ENCODE data around the gene TMEM213.
"Not testable (repeated sequence)": the region's sequence is repeated elsewhere in the genome, so short reads cannot be mapped to it uniquely, and the experiment has no call there.

The TMEM213 gene

DNA sequence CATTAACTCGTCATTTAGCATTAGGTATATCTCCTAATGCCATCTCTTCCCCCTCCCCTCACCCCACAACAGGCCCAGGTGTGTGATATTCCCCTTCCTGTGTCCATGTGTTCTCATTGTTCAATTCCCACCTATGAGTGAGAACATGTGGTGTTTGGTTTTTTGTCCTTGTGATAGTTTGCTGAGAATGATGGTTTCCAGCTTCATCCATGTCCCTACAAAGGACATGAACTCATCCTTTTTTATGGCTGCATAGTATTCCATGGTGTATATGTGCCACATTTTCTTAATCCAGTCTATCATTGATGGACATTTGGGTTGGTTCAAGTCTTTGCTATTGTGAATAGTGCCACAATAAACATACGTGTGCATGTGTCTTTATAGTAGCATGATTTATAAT lies 13.5 kb downstream of the TMEM213 start:
- DNase-seq, H3K27ac Mint-ChIP-seq, H3K27me3 Mint-ChIP-seq, H3K9me3 Mint-ChIP-seq, CTCF ChIA-PET, H3K4me3 Mint-ChIP-seq, H3K36me3 Mint-ChIP-seq: not testable (repeated sequence)
- peaks cover 32% of the 10 kb centered on the region for H3K4me1 Mint-ChIP-seq

DNA sequence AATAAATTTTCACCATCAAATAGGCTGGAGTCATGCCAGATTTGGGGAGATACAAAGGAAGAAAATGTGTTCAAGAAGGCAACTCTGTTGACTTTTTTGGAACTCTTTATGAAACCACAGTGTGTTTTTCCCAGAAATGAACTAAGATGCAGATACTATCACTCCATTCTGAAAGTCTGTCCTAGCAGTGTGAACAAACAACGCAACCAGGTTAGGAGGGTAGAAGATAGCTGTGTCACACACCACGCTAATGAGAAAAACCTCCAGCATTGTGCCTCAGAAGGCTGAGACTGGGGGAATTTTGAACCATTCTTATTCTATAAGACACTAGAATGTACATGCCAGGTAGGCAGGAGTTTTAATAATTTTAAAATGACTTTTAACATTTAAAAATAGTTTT lies 16.2 kb downstream of the TMEM213 start:
- H3K27me3 Mint-ChIP-seq: no peaks in the 10 kb centered on the region
- H3K36me3 Mint-ChIP-seq: peaks cover 2% of the 10 kb centered on the region
- no peak overlapping the region for H3K4me3 Mint-ChIP-seq
- H3K27ac Mint-ChIP-seq: peak overlapping the region; percentile 64
- peaks cover 38% of the 10 kb centered on the region for H3K4me1 Mint-ChIP-seq
- DNase-seq: peak; percentile 24
- H3K9me3 Mint-ChIP-seq: peaks cover 1% of the 10 kb centered on the region
- CTCF ChIA-PET: interaction anchor here (0.6 to 1.0 kb wide), 2 partner anchors 51 to 77 kb away, joined by 3 to 4 read pairs; no protein-coding TSS in a partner anchor

DNA sequence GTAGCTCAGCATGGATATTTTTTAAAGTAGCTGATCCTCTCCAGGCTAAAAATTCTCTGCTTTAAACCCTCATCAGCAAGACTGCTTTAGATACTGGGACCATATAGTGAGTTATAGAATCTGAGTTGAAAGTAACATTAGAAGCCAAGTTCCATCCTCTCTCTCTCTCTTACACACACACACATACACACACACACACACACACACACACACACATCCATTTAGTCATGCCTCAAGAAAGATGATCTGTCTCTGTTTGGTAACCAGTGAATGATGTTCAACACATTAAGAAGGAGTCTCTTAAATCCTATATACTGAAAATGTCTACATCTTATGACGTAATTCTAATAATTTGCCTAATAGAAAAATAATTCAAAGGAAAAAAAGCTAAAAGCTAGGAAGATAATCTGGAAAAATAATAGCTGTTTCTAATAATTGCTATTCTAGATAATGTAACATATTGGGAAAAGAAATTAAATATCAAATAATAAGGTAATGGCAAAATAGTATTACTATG lies 17.1 kb downstream of the TMEM213 start:
- Mint-ChIP-seq H3K36me3 (peaks cover 2% of the 10 kb centered on the region), H3K4me3 (peak overlapping the region; percentile 9), H3K27ac (no peak overlapping the region), H3K4me1 (peaks cover 38% of the 10 kb centered on the region), H3K9me3 (peaks cover 1% of the 10 kb centered on the region), H3K27me3 (no peaks in the 10 kb centered on the region)
- CTCF ChIA-PET: interaction anchor here (0.7 kb wide), 1 partner anchor 859 kb away, joined by 3 read pairs; no protein-coding TSS in a partner anchor
- DNase-seq: no peak

DNA sequence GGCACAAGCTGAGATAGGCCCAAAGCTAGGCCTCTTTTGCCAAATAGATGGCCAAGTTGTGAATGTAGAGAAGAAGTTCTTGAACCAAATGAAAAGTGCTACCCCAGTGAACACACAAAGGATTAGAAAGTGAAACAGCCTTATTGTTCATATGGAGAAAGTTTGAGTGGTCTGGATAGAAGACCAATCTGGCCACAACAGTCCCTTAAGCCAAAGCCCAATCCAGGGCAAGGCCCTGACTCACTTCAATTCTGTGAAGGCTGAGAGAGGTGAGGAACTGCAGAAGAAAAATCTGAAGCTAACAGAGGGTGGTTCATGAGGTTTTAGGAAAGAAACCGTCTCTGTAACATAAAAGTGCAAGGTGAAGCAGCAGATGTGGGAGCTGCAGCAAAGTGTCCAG lies 18.9 kb downstream of the TMEM213 start:
- H3K27me3 Mint-ChIP-seq: no peaks in the 10 kb centered on the region
- no peak for DNase-seq
- peaks cover 38% of the 10 kb centered on the region for H3K4me1 Mint-ChIP-seq
- H3K36me3 Mint-ChIP-seq: peaks cover 2% of the 10 kb centered on the region
- H3K4me3 Mint-ChIP-seq: no peak overlapping the region
- CTCF ChIA-PET: no interaction called here
- no peaks in the 10 kb centered on the region for H3K9me3 Mint-ChIP-seq
- no peak overlapping the region for H3K27ac Mint-ChIP-seq

DNA sequence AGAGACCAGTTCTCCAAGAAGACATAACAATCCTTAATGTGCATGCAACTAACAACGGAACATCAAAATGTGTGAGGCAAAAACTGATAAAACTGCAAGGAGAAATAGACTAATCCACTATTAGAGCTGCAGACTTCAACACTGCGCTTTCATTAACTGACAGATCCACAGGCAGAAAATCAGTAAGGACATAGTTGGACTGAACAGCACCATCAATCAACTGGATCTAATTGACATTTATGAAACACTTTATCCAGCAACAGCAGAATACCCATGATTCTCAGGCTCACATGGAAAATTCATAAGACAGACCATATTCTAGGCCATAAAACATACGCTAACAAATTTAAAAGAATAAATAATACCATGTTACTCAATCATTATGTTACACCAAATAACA lies 21.8 kb downstream of the TMEM213 start:
- CTCF ChIA-PET: no interaction called here
- Mint-ChIP-seq H3K4me1 (peaks cover 16% of the 10 kb centered on the region), H3K27ac (no peak overlapping the region), H3K27me3 (no peaks in the 10 kb centered on the region), H3K4me3 (no peak overlapping the region), H3K36me3 (peaks cover 2% of the 10 kb centered on the region), H3K9me3 (no peaks in the 10 kb centered on the region)
- DNase-seq: no peak

DNA sequence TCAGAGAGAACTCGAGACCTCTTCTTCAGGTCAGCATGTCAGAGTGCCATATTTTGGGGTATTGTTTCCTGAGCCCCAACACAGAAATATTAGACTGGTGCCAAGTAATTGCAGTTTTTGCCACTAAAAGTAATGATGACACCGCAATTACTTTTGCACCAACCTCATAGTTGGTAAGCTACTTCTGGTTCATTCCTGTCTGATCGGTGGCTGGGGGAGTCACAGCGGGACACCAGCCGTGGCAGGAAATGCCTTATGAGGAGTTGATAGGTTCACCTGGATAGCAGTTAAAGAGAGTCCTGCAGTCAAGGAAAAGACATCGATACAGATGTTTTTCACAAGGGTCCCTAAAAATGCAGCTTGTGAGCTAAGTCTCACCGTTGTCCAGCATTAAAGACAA lies 24.1 kb downstream of the TMEM213 start:
- CTCF ChIA-PET: no interaction called here
- H3K27me3 Mint-ChIP-seq: no peaks in the 10 kb centered on the region
- H3K27ac Mint-ChIP-seq: no peak overlapping the region
- H3K9me3 Mint-ChIP-seq: no peaks in the 10 kb centered on the region
- H3K4me1 Mint-ChIP-seq: peaks cover 14% of the 10 kb centered on the region
- no peak for DNase-seq
- no peaks in the 10 kb centered on the region for H3K36me3 Mint-ChIP-seq
- no peak overlapping the region for H3K4me3 Mint-ChIP-seq

DNA sequence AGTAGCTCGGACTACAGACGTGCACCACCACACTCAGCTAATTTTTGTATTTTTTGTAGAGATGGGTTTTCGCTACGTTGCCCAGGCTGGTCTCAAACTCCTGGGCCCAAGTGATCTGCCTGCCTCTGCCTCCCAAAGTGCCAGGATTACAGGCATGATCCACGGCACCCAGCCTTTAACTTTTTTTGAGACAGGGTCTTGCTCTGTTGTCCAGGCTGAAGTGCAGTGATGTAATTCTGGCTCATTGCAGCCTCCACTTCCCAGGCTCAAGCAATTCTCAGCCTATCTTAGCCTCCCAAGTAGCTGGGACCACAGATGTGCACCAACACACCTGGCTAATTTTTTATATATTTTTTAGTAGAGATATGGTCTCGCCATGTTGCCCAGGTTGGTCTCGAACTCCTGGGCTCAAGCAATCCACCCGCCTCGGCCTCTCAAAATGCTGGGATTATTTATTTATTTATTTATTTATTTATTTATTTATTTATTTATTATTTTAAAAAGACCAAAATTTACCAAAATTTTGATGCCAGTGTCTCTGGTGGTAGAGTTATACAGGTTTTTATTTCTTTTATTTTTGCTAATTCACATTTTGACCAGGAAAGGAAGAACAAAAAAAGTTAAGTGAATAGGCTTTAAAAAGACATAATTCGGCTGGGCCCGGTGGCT lies 25.2 kb downstream of the TMEM213 start:
- peaks cover 13% of the 10 kb centered on the region for H3K4me1 Mint-ChIP-seq
- H3K9me3 Mint-ChIP-seq: no peaks in the 10 kb centered on the region
- CTCF ChIA-PET: no interaction called here
- H3K4me3 Mint-ChIP-seq: no peak overlapping the region
- no peak for DNase-seq
- no peak overlapping the region for H3K27ac Mint-ChIP-seq
- no peaks in the 10 kb centered on the region for H3K27me3 Mint-ChIP-seq
- H3K36me3 Mint-ChIP-seq: no peaks in the 10 kb centered on the region

DNA sequence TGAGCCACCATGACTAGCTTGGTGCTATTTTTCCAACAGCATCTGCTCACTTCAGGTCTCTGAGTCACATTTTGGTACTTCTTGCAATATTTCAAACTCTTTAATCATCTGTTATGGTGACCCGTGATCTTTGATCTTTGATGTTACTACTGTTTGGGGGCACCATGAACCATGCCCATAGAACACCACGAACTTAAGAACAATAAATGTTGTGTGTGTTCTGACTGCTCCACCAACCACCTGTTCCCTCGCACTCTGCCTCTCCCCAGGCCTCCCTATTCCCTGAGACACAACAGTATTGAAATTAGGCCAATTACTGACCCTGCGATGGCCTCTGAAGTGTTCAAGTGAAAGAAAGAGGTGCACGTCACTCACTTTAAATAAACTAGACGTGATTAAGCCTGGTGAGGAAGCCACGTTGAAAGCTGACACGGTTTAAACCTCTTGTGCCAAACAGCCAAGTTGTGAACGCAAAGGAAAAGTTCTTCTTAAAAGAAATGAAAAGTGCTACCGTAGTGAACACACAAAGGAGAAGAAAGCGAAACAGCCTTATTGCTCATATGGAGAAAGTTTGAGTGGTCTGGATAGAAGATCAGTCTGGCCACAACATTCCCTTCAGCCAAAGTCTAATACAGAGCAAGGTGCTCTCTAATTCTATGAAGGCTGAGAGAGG lies 27.4 kb downstream of the TMEM213 start:
- H3K27me3 Mint-ChIP-seq: peaks cover 4% of the 10 kb centered on the region
- H3K27ac Mint-ChIP-seq: peak overlapping the region; percentile 60
- no peaks in the 10 kb centered on the region for H3K36me3 Mint-ChIP-seq
- no peaks in the 10 kb centered on the region for H3K9me3 Mint-ChIP-seq
- peaks cover 13% of the 10 kb centered on the region for H3K4me1 Mint-ChIP-seq
- CTCF ChIA-PET: no interaction called here
- H3K4me3 Mint-ChIP-seq: no peak overlapping the region
- no peak for DNase-seq

DNA sequence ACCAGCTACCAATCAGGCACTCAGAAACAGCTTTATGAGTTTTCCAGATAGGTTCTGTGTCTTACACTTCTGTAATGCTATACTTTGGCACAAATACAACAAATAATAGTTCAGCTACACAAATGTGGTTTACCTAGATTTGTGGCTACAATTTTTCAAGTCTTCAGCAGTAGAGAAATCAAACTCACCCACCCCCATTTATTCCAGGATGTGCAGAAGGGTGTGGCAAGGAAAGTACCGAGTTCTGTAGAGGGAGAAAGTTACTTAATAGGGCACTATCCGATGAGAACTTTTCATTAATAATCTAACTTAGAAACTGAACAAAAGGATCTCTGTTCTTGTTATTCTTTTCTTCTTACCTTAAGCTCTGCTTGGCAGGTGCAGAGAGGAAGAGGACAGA lies 30.5 kb downstream of the TMEM213 start:
- no peak for DNase-seq
- H3K4me3 Mint-ChIP-seq: no peak overlapping the region
- CTCF ChIA-PET: no interaction called here
- no peak overlapping the region for H3K27ac Mint-ChIP-seq
- peaks cover 8% of the 10 kb centered on the region for H3K27me3 Mint-ChIP-seq
- H3K9me3 Mint-ChIP-seq: no peaks in the 10 kb centered on the region
- no peaks in the 10 kb centered on the region for H3K36me3 Mint-ChIP-seq
- H3K4me1 Mint-ChIP-seq: peaks cover 13% of the 10 kb centered on the region

DNA sequence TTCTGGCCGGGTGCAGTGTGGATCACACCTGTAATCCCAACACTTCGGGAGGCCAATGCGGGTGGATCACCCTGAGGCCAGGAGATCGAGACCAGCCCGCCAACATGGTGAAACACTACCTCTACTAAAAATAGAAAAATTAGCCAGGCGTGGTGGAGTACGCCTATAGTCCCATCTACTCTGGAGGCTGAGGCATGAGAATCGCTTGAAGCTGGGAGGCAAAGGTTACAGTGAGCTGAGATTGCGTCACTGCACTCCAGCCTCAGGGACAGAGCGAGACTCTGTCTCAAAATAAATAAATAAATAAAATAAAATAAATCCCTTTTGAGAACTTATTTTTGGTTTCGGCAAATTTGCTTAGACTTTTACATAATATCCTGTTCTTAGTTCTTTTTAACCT lies 31.5 kb downstream of the TMEM213 start:
- no peak for DNase-seq
- Mint-ChIP-seq H3K36me3 (no peaks in the 10 kb centered on the region), H3K9me3 (no peaks in the 10 kb centered on the region)

DNA sequence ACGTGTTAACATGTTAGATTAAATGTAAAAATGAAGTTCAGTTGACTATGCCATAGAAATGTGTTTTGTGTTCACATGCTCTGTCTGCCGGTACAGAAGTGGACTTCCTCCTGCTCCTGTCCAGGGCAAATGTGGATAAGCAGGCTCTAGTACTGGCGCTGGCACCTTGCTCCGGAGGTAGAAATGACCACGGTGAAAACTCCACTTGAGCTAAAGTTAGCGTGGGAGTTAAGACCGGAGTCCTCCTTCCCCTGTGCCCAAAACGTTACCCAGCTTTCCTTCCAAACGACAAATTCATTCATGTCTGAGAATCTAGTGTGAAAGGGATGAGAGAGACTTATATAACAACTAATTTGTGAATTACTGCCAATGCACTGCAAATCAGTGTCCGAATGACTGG lies 35.2 kb downstream of the TMEM213 start:
- peaks cover 16% of the 10 kb centered on the region for H3K27me3 Mint-ChIP-seq
- no peak overlapping the region for H3K4me3 Mint-ChIP-seq
- no peak for DNase-seq
- no peak overlapping the region for H3K27ac Mint-ChIP-seq
- H3K9me3 Mint-ChIP-seq: no peaks in the 10 kb centered on the region
- CTCF ChIA-PET: interaction anchor here (1.3 kb wide), 1 partner anchor 94 kb away, joined by 4 read pairs; no protein-coding TSS in a partner anchor
- no peaks in the 10 kb centered on the region for H3K36me3 Mint-ChIP-seq
- H3K4me1 Mint-ChIP-seq: peaks cover 7% of the 10 kb centered on the region

More for the DNA sequence above, 31.5 kb downstream of the TMEM213 start:
- no peak overlapping the region for H3K4me3 Mint-ChIP-seq
- H3K27me3 Mint-ChIP-seq: peaks cover 13% of the 10 kb centered on the region
- H3K27ac Mint-ChIP-seq: no peak overlapping the region
- CTCF ChIA-PET: interaction anchor here (1.5 kb wide), 1 partner anchor 13 kb away, joined by 3 read pairs; no protein-coding TSS in a partner anchor
- peaks cover 19% of the 10 kb centered on the region for H3K4me1 Mint-ChIP-seq

DNA sequence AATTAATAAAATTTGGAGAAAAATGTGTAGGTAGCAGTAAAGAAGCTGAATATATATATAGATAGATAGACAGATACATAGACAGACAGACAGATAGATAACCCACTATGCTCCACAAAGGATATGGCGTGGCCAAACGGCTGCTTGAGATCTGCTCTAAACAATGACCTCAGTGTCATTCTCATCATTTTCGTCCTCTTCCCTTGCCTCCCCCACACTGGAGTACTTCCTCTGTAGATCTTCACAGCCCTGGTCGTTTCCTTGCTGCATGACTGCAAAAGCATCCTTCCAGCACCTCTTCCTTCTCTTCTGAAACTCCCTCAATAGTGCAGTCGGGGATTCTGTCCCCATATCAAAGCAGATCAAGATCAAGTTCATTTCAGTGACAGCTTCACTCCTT lies 35.8 kb downstream of the TMEM213 start:
- peaks cover 16% of the 10 kb centered on the region for H3K27me3 Mint-ChIP-seq
- H3K36me3 Mint-ChIP-seq: no peaks in the 10 kb centered on the region
- no peaks in the 10 kb centered on the region for H3K9me3 Mint-ChIP-seq
- DNase-seq: no peak
- H3K4me3 Mint-ChIP-seq: no peak overlapping the region
- H3K4me1 Mint-ChIP-seq: peaks cover 7% of the 10 kb centered on the region
- no peak overlapping the region for H3K27ac Mint-ChIP-seq
- CTCF ChIA-PET: interaction anchor here (0.6 to 1.3 kb wide), 2 partner anchors 95 to 528 kb away, joined by 3 to 4 read pairs; no protein-coding TSS in a partner anchor

DNA sequence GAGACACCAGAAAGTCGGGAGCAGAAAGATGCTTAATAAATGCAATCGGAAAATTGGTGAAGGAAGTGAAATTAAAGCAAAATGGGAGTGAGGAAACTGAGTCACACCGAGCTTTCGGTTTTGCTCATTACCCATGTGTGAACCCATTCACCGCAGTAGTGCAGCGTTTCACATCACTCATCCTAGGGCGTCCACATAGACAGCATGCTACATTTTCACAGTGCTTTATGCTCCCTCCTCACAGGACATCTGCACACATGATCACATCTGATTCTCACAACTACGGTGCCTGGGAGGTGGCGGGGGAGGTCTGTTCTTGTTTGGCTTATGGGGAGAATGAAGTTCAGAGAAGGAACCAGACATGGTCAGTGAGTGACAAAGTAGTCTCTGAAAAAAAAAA lies 36.8 kb downstream of the TMEM213 start:
- no peak for DNase-seq
- H3K4me3 Mint-ChIP-seq: no peak overlapping the region
- CTCF ChIA-PET: no interaction called here

DNA sequence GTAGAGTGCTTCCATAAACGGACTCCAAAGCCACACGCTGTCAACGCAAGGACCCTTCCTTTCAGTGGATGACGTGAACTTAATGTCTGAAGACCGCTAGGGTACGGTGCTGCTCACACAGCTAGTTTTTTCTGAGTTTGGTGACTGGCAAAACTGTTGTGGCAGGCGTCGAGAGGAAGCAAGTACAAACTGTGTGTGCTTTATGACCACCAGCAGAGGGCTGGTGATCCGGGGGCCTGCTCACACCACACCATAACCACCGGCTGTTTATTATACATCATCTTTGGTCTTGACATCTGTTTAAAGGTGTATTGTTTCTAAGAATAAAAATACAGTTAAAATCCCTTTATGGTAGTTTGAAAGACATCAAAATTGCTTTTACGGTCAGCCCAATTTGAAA lies 37.3 kb downstream of the TMEM213 start:
- H3K9me3 Mint-ChIP-seq: no peaks in the 10 kb centered on the region
- DNase-seq: no peak
- no peak overlapping the region for H3K4me3 Mint-ChIP-seq
- peaks cover 15% of the 10 kb centered on the region for H3K27me3 Mint-ChIP-seq
- CTCF ChIA-PET: no interaction called here
- H3K27ac Mint-ChIP-seq: no peak overlapping the region
- peaks cover 7% of the 10 kb centered on the region for H3K4me1 Mint-ChIP-seq
- H3K36me3 Mint-ChIP-seq: no peaks in the 10 kb centered on the region

More for the DNA sequence above, 36.8 kb downstream of the TMEM213 start:
- Mint-ChIP-seq H3K27me3 (peaks cover 13% of the 10 kb centered on the region), H3K36me3 (no peaks in the 10 kb centered on the region), H3K27ac (no peak overlapping the region), H3K9me3 (no peaks in the 10 kb centered on the region), H3K4me1 (peaks cover 7% of the 10 kb centered on the region)

DNA sequence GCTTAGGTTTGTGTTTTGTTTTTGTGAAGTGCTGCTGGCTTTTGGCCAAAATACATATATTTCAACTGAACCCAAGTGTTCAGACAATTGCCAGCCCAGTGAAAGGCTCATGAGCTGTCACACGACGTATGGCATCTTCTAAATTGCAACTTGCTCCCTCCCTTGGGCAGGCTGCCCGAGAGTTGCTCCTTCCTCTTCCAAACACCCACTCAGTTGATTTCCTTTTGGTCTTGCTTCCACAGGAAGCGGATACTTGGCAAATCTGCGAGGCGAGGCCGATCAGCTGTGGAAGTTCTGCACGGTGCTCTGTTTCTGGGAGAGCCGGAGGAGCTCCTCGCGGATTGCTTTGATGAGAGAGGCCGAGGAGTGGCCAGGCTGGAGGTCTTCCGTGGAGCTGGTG lies 39.8 kb downstream of the TMEM213 start:
- no peak for DNase-seq
- Mint-ChIP-seq H3K36me3 (no peaks in the 10 kb centered on the region), H3K9me3 (no peaks in the 10 kb centered on the region), H3K27ac (no peak overlapping the region), H3K4me1 (peaks cover 7% of the 10 kb centered on the region), H3K4me3 (no peak overlapping the region), H3K27me3 (peaks cover 26% of the 10 kb centered on the region)
- CTCF ChIA-PET: no interaction called here

Measured in activated naive CD4-positive, alpha-beta T cell treated with anti-CD3 and anti-CD28 coated beads, Interleukin-2, amount 10 ng/mL, durations not matched to agents 7 days and 5 days (primary cell).